Nephron progenitor cell (in vitro differentiated cells): ENCODE results near the gene WBP11.

ENCODE experiments used
- DNase-seq: peaks from one replicate; pipeline ENCODE4 v3.0.0; 2021
- H3K27ac Mint-ChIP-seq: 2 replicates; pipeline ENCODE4 v1.8.0; 2021; ENCODE audit warnings: mild to moderate bottlenecking, moderate library complexity, mixed read lengths
- H3K27me3 Mint-ChIP-seq: 2 replicates; pipeline ENCODE4 v1.8.0; 2021; ENCODE audit warnings: mild to moderate bottlenecking, low read depth, mixed read lengths; ENCODE audit not compliant: poor library complexity
- H3K36me3 Mint-ChIP-seq: 2 replicates; pipeline ENCODE4 v1.8.0; 2021; ENCODE audit warnings: low read depth, mixed read lengths
- H3K4me1 Mint-ChIP-seq: 2 replicates; pipeline ENCODE4 v1.8.0; 2021; ENCODE audit warnings: mixed read lengths
- H3K4me3 Mint-ChIP-seq: 2 replicates; pipeline ENCODE4 v1.8.0; 2021; ENCODE audit warnings: mild to moderate bottlenecking, moderate library complexity, mixed read lengths
- H3K9me3 Mint-ChIP-seq: 2 replicates; pipeline ENCODE4 v1.8.0; 2021; ENCODE audit warnings: mild to moderate bottlenecking, moderate library complexity, mixed read lengths
- TF ChIP-seq, protein P1 (sequence below): fragments of 200-600 bp; sonication (generic); IDR thresholded peaks from 2 replicates; pipeline ENCODE4 v1.5.0; 2021; ENCODE audit warnings: antibody characterized with exemption

WBP11 gene

DNA sequence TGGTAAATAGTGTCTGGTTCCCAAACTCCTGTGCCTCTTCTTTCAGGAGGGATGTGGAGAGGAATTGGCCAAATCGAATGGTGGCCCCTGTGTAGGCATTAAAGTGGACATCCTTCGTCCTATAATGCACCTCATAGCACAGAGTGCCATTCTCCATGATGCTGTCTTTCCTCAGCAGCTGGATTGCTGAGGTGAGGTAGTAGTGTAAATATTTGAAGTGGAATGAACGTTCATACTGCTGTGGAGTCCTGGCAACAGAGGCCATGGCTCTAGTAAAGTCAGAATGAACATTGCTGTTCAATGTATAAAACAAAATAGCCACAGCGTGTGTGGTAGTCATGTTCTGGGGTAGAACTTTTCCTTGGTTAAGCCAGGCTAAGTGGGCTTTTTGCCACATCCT lies 37.3 kb upstream of the WBP11 start:
- no peak overlapping the region for H3K27ac Mint-ChIP-seq
- TF ChIP-seq, protein P1, sequence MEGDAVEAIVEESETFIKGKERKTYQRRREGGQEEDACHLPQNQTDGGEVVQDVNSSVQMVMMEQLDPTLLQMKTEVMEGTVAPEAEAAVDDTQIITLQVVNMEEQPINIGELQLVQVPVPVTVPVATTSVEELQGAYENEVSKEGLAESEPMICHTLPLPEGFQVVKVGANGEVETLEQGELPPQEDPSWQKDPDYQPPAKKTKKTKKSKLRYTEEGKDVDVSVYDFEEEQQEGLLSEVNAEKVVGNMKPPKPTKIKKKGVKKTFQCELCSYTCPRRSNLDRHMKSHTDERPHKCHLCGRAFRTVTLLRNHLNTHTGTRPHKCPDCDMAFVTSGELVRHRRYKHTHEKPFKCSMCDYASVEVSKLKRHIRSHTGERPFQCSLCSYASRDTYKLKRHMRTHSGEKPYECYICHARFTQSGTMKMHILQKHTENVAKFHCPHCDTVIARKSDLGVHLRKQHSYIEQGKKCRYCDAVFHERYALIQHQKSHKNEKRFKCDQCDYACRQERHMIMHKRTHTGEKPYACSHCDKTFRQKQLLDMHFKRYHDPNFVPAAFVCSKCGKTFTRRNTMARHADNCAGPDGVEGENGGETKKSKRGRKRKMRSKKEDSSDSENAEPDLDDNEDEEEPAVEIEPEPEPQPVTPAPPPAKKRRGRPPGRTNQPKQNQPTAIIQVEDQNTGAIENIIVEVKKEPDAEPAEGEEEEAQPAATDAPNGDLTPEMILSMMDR: no peak
- H3K9me3 Mint-ChIP-seq: peaks cover 9% of the 10 kb centered on the region
- no peak overlapping the region for H3K4me3 Mint-ChIP-seq
- no peak for DNase-seq
- peaks cover 5% of the 10 kb centered on the region for H3K4me1 Mint-ChIP-seq
- H3K27me3 Mint-ChIP-seq: peaks cover 3% of the 10 kb centered on the region
- no peaks in the 10 kb centered on the region for H3K36me3 Mint-ChIP-seq

DNA sequence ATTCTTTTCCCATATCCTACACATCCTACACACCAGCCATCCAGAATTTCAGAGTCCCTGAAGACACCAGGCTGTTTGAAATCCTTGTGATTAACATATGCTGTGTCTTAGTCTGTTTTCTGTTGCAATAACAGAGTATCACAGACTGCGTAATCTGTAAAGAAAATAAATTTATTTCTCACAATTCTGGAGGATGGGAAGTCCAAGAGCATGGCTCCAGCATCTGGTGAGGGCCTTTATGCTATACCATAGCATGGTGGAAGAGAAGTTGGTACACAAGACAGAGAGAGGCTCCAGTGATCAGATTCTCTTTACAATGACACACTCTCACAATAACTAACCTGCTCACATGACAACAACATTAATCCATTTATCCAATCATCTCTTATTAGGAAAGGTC lies 36.0 kb upstream of the WBP11 start:
- H3K4me3 Mint-ChIP-seq: no peak overlapping the region
- peaks cover 3% of the 10 kb centered on the region for H3K27me3 Mint-ChIP-seq

DNA sequence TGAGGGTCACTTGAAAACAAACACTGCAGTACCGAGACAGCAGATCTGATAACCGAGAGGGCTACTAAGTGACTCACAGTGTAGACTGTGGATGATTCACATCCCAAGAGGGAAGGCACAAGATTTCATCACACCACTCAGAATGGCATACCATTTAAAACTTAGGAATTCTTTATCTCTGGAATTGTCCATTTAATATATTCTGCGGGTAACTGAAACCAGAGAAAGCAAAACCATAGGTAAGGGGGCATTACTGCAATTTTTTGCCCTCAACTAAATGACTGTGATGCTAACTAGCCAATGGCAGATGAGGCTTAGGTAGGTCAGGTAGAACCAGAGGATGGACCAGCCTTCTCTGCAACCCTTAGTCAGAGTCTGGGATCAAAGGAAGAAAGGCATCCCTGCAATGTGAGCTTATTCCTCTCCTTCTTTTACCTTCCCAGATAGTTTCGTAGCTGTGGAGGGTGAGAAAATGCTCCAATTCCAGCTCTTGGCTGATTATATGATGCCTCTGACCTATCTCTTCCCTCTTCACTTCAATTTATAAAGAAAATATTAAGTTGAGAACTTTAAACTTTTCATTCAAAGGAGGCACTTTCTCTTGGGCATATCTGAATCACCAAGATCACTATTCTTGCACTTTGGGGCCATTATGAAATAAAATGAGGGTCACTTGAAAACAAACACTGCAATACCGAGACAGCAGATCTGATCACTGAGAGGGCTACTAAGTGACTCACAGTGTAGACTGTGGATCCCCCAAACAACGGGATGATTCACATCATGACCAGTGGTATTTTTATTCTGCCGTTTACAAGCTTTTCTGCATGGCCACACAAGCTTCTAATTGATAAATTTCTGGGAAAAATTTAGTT lies 33.3 kb upstream of the WBP11 start:
- TF ChIP-seq, protein P1: no peak
- DNase-seq: no peak
- H3K9me3 Mint-ChIP-seq: peaks cover 9% of the 10 kb centered on the region
- no peak overlapping the region for H3K4me3 Mint-ChIP-seq
- peaks cover 6% of the 10 kb centered on the region for H3K27me3 Mint-ChIP-seq
- no peak overlapping the region for H3K27ac Mint-ChIP-seq
- H3K36me3 Mint-ChIP-seq: no peaks in the 10 kb centered on the region
- peaks cover 9% of the 10 kb centered on the region for H3K4me1 Mint-ChIP-seq

More for the DNA sequence above, 36.0 kb upstream of the WBP11 start:
- peaks cover 9% of the 10 kb centered on the region for H3K4me1 Mint-ChIP-seq
- no peaks in the 10 kb centered on the region for H3K36me3 Mint-ChIP-seq
- H3K9me3 Mint-ChIP-seq: peaks cover 9% of the 10 kb centered on the region
- H3K27ac Mint-ChIP-seq: no peak overlapping the region
- TF ChIP-seq, protein P1: no peak
- no peak for DNase-seq

DNA sequence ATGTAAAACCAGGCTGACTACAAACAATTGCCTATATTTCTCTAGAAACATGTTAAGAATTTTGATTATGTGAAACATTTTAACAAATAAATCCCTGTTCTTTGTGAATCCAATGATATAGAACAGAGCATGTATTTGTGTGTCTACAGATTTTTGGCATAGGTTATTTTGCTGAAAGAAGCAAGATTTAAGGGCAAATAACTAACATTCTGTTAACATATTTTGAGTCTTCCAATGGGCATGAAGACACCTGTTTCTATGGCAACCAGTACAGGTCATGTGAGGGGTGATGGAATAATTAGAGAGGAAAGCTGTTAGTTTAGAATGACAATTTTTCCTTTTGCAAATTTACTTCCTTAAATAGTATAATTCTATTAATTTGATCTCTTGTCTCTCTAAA lies 31.2 kb upstream of the WBP11 start:
- Mint-ChIP-seq H3K9me3 (peaks cover 6% of the 10 kb centered on the region), H3K27me3 (peaks cover 5% of the 10 kb centered on the region), H3K4me3 (no peak overlapping the region), H3K4me1 (peaks cover 9% of the 10 kb centered on the region), H3K27ac (no peak overlapping the region), H3K36me3 (no peaks in the 10 kb centered on the region)
- TF ChIP-seq, protein P1: no peak
- no peak for DNase-seq

DNA sequence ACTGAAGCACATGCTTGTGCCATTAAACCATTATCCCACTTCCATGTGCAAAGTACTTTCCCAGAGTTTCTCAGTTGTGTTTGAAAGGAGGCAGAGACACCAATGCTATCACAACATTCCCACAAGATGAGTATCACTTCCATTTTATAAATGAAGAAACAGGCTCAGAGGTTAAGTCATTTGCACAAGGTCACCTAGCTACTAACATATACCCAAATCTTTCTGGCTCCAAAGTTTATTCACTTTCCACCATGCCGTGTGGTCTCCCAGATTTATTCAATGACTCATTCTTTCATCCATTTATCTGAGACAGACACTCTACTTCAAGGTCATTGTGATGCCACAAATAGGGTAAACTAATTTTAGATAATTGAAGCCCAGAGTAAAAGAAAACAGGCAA lies 30.7 kb upstream of the WBP11 start:
- TF ChIP-seq, protein P1: no peak
- H3K27me3 Mint-ChIP-seq: peaks cover 5% of the 10 kb centered on the region
- DNase-seq: no peak
- H3K9me3 Mint-ChIP-seq: peaks cover under 1% of the 10 kb centered on the region
- H3K4me1 Mint-ChIP-seq: peaks cover 9% of the 10 kb centered on the region
- H3K4me3 Mint-ChIP-seq: no peak overlapping the region
- no peak overlapping the region for H3K27ac Mint-ChIP-seq
- H3K36me3 Mint-ChIP-seq: no peaks in the 10 kb centered on the region

DNA sequence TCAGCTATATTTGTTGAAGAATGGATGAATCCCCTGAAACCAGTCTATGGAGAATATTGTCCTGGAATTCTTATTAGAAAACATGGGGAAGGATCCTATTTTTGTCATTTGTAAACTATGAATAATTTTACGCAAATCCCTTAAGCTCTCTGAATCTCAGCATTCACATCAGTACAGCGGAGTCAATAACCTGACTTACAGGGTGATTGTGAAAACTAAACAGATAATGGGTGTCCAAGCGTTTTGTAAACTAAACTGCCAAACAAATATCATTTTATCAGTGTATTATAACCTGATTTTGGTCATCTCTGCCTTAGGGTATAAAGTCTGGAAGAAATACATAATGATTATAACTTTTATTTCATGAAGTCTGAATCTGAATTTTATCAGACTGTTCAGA lies 30.1 kb upstream of the WBP11 start:
- Mint-ChIP-seq H3K4me3 (no peak overlapping the region), H3K36me3 (no peaks in the 10 kb centered on the region), H3K4me1 (peaks cover 9% of the 10 kb centered on the region), H3K27me3 (peaks cover 5% of the 10 kb centered on the region), H3K9me3 (no peaks in the 10 kb centered on the region), H3K27ac (no peak overlapping the region)
- TF ChIP-seq, protein P1: no peak
- DNase-seq: no peak
